GM19023 (cell line): ENCODE results near the gene BCAN.

Experiments used
- ATAC-seq: cut with Tn5 transposase; IDR thresholded peaks from one replicate; pipeline ENCODE4 v1.9.1; 2021; ENCODE audit warnings: mild to moderate bottlenecking, moderate library complexity; ENCODE audit not compliant: unreplicated experiment

BCAN gene

GRCh38 chr1:156676114-156676819 is 34.4 kb downstream of the BCAN start:
- no peak for ATAC-seq

- no peak for ATAC-seq
Observed at GRCh38 chr1:156676820-156677615, 35.1 kb downstream of the BCAN start, which contains the start of gene NES. TSS of gene NES (minus strand) at chr1:156677407. CDS start at chr1:156677264, 143 bp downstream.

DNA sequence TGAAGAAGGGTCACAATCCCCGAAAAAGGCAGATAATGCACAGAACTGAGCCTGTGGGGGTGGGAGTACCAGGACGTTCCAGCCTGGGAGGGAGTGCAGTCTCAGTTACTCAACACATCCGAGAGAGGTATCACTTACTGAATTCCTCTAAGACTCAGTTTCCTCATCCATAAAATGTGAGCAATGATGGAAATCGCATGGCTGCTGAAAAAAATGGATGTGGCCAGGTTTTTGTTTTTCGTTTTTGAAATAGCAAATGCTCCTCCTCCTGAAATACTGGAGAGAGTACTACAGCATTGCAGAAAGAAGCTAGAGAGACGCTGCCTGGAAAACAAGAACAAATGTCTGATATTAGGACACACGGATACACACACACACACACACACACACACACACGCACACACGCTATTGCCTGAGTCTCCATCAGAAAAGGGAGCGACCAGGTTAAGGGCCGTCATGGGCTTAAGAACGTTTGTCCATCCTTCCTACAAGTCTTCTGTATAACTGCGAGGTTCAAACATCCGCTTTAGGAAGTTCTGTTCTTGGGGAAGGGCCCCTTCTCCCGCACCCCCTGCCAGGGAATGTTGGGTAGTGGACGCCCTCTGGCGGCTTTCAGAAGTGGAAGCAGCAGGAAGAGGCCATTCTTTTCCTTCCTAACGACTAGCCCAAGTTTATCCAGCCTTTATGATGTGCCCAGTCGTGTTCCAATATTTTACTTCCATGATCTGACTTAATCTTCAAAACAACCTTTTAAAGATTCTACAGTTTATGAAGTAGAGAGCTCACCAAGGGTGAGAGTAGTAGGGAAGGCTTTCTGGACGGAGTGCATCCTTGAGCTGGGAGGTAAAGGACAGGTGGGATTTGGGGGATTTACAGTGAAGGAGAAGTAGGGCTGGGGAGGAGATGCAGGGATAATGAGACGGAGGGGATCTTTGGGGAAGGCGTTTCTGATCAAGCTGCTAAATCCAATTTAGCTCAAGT is 36.0 kb downstream of the BCAN start:
- ATAC-seq, result no peak

DNA sequence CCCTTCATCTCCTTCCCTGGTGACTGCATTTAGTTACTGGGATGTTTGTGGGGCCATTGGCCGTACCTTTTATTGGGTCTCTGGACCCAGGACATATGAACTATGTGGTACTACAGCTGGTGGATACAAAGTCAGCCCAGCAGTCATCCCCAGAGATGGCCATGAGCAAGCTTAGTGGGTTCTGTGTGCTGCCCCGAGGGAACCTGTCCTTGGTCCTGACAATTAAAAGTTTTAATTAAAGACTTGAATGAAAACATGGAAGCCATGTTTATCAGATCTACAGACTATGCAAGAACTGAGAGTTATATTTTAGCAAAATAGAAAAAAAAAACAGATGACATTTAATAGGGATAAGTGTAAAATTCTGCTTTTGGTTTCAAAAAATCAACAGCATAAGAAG is 38.1 kb downstream of the BCAN start:
- ATAC-seq, result no peak

DNA sequence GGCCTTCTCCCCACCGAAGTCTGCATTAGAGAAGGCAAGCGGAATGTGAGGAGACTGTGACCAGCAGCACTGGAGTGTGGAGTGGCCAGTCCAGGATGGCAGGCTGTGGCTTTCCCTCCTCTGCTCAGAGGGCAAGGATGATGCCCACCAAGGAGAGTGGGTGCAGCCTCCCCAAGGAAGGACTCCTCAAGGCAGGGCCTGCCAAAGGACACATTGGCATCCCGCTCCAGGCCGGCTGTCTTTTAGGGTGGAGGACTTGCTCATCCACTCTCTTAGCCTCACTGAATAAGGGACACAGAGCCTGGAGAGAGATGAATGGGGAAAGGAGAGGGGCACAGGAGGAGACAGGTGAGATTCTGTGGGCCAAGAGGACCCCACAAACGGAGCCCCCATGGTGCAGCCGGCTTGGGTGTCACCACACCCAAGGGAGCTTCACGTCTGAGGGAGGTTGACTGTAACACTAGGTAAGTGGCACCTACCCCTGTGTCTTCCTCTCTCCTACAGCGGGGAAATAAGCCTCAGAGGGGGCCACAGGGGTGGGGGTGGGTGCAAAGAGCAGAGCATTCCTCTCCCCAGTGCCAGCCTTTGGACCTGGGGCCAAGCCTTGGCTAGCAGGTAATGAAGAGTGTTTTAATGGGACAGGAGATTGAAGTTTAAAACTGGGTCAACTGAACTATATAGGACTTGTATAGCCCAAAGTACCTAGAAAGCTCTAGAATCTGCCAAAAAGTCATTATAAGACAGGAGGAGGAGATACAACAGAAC is 39.5 kb downstream of the BCAN start:
- ATAC-seq, result no peak

- no peak for ATAC-seq
Observed at GRCh38 chr1:156682166-156682890, 40.4 kb downstream of the BCAN start.

DNA sequence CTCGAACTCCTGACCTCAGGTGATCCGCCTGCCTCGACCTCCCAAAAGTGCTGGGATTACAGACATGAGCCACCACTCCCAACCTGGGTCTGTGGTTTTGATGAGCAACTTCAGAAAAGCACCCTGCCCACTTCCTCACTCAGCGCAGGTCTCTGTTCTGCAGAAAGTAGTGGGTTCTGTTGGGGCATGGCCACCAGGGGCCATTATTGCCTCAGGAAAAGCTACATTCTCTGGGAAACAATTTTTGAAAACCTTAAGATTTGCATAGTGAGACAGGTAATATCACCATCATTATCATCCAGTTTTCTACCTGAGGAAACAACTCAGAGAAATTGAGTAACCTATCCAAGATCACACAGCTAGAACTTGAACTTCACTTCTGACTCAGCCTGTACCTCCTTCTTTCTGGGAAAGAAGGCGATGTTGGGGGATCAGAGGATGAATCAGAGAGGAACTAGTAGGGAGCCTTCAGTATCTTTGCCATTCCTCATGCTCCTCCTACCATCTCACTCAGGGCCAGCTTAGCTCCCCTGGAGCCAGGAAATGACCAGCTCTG is 42.4 kb downstream of the BCAN start:
- no peak for ATAC-seq

GRCh38 chr1:156689035-156689952 is 47.4 kb downstream of the BCAN start:
- no peak for ATAC-seq

DNA sequence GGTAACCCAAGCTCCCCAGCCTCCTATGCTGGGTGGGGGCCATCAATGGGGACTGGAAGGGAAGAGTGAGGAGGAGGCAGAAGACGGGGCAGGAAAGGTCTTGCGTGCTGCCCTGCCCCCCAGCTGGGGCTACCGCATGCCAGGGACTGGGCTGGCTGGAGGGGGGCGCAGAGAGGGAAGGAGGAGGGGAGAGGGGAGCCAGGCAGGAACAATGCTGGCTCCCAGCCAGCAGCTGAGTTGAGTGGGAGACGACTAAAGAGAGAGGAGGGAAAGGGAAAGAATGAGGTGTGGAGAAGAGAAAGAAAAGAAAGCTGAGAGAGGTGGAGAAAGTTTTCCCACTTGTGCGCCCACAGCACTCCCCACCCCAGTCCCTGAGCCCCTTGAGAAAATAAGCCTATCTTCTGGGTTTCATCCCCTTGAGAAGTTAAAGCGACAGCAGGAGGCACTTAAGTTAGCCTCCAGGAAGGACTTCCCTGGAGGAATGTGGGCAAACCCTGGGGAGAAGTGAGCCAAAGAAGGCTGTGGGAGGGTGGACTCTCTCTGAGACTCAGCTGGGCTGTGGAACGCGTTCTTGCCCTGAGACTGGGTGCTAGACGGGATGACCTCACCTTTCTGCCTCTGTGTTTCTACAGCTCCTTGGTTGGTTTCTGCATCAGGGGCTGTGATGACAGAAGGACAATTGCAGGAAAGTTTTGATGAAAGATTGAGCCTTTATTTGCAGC is 48.2 kb downstream of the BCAN start:
- no peak for ATAC-seq

- ATAC-seq, result no peak
Observed at GRCh38 chr1:156690675-156691036, 48.7 kb downstream of the BCAN start.

- ATAC-seq, result no peak
Observed at GRCh38 chr1:156691191-156691590, 49.3 kb downstream of the BCAN start.

- ATAC-seq, result no peak
Observed at GRCh38 chr1:156691665-156692440, 49.9 kb downstream of the BCAN start.

- no peak for ATAC-seq
Observed at GRCh38 chr1:156692441-156692924, 50.6 kb downstream of the BCAN start.

- no peak for ATAC-seq
Observed at GRCh38 chr1:156692925-156693847, 51.3 kb downstream of the BCAN start.

DNA sequence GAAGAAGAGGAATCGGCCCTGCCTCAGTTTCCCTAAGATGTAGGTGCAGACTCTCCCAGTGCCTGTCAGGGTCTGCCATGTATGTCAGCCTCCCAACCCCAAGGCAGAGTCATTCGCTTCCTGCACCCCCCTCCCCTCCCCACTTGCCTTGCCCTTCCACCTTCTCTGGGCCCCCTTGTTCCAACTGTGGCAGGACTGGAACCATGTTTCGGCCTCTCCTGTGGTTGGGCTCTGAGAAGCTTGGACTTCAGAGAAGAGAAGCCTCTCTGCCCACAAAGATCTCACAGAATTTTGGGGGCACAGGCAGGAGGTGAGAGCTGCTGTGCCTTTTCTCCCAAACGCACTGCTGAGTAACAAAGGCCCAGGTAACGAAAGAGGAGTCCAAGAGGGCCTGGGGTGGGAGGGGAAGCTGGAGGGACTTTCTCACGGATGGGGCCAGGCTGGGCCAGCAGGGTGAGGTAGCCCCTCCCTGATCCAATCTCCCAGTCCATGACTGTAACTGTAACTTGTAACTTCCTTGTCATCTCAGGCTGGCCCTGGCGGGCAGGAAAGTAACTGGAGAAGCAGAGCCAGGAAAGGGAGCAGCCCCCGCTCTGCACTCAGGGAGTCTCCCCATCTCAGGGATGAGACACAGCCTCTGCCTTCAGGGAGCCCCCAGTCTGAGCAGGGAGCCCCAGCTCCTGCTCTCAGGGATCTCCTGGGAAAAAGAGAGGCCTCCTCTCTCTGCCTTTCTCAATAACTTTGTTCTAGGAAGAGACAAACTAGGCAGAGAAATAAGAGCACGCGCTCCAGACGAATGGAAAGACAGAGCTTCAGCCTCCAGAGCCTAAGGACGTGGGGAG is 52.2 kb downstream of the BCAN start:
- ATAC-seq, result no peak
